ENCODE measurements around the gene UNC93B1. TPM values are rescaled to one million over a fixed set of nuclear protein-coding genes. Genes with fewer than 3 reads are reported as not detected.
"Not testable (repeated sequence)": the region's sequence is repeated elsewhere in the genome, so short reads cannot be mapped to it uniquely, and the experiment has no call there.

UNC93B1 gene
- total RNA-seq, 2 experiments from 2014 or later, result 21.3 to 22.0 TPM

- H3K4me3 Mint-ChIP-seq, result no peak overlapping the region
- POLR2A ChIA-PET, result no interaction called here
- H3K27me3 ChIP-seq (ENCODE audit: control insufficient read depth in 1 of 2, insufficient read depth in 2 of 2, low read length in 2 of 2), result no peaks in the 10 kb centered on the region
- no peaks in the 10 kb centered on the region for H3K9me3 ChIP-seq (ENCODE audit: control insufficient read depth in 1 of 2, insufficient read depth in 1 of 2, low read length in 2 of 2)
- ATAC-seq (ENCODE audit: poor library complexity) (no peak), DNase-seq (no peak)
- H3K4me1 Mint-ChIP-seq (ENCODE audit: low read depth), result no peaks in the 10 kb centered on the region
- no peak overlapping the region for H3K4me3 ChIP-seq (ENCODE audit: low read length)
- peaks cover 11% of the 10 kb centered on the region for H3K27me3 Mint-ChIP-seq
- intact Hi-C loops (cut with DNase I, micrococcal nuclease), result no loop called here
- CTCF ChIA-PET, result no interaction called here
- H3K36me3 Mint-ChIP-seq (ENCODE audit: low read depth), result no peaks in the 10 kb centered on the region
- no peak overlapping the region for H3K27ac Mint-ChIP-seq
- no peaks in the 10 kb centered on the region for H3K4me1 ChIP-seq (ENCODE audit: insufficient read depth, low read length)
- H3K36me3 ChIP-seq (ENCODE audit: insufficient read depth, low read length), result no peaks in the 10 kb centered on the region
- no peak overlapping the region for H3K27ac ChIP-seq (ENCODE audit: low read depth in 1 of 2, low read length in 2 of 2)
- H3K9me3 Mint-ChIP-seq, result no peaks in the 10 kb centered on the region
- no peak for TF ChIP-seq CTCF (IDR thresholded peaks at IDR 0.05)
These were observed 19.9 kb downstream of the UNC93B1 start for GRCh38 chr11:67983951-67984350.

- ATAC-seq (ENCODE audit: poor library complexity); H3K36me3 Mint-ChIP-seq (ENCODE audit: low read depth); H3K27me3 ChIP-seq (ENCODE audit: control insufficient read depth in 1 of 2, insufficient read depth in 2 of 2, low read length in 2 of 2); H3K27ac ChIP-seq (ENCODE audit: low read depth in 1 of 2, low read length in 2 of 2); H3K27ac Mint-ChIP-seq; H3K4me3 ChIP-seq (ENCODE audit: low read length); H3K4me3 Mint-ChIP-seq; H3K4me1 ChIP-seq (ENCODE audit: insufficient read depth, low read length); H3K4me1 Mint-ChIP-seq (ENCODE audit: low read depth); H3K9me3 Mint-ChIP-seq; CTCF ChIA-PET; H3K9me3 ChIP-seq (ENCODE audit: control insufficient read depth in 1 of 2, insufficient read depth in 1 of 2, low read length in 2 of 2); H3K36me3 ChIP-seq (ENCODE audit: insufficient read depth, low read length); intact Hi-C loops (cut with DNase I, micrococcal nuclease); DNase-seq: not testable (repeated sequence)
- POLR2A ChIA-PET, result interaction anchor here (0.6 kb wide), 1 partner anchor 424 kb away, joined by 3 read pairs; no protein-coding TSS in a partner anchor
- H3K27me3 Mint-ChIP-seq, result peaks cover 16% of the 10 kb centered on the region
These were observed 21.5 kb downstream of the UNC93B1 start for GRCh38 chr11:67982255-67982857.

GRCh38 chr11:67981226-67981625 lies 22.7 kb downstream of the UNC93B1 start:
- H3K9me3 ChIP-seq (ENCODE audit: control insufficient read depth in 1 of 2, insufficient read depth in 1 of 2, low read length in 2 of 2); H3K36me3 Mint-ChIP-seq (ENCODE audit: low read depth); H3K27ac ChIP-seq (ENCODE audit: low read depth in 1 of 2, low read length in 2 of 2); H3K4me3 Mint-ChIP-seq; H3K4me1 Mint-ChIP-seq (ENCODE audit: low read depth); H3K4me3 ChIP-seq (ENCODE audit: low read length); H3K27me3 ChIP-seq (ENCODE audit: control insufficient read depth in 1 of 2, insufficient read depth in 2 of 2, low read length in 2 of 2); DNase-seq; H3K27ac Mint-ChIP-seq; H3K9me3 Mint-ChIP-seq; H3K4me1 ChIP-seq (ENCODE audit: insufficient read depth, low read length); ATAC-seq (ENCODE audit: poor library complexity); intact Hi-C loops (cut with DNase I, micrococcal nuclease); CTCF ChIA-PET; H3K36me3 ChIP-seq (ENCODE audit: insufficient read depth, low read length): not testable (repeated sequence)
- H3K27me3 Mint-ChIP-seq, result peaks cover 26% of the 10 kb centered on the region
- POLR2A ChIA-PET, result interaction anchor here (0.6 kb wide), 1 partner anchor 234 kb away, joined by 3 read pairs; no protein-coding TSS in a partner anchor

GRCh38 chr11:67978766-67979418 lies 25.0 kb downstream of the UNC93B1 start:
- H3K4me3 Mint-ChIP-seq; H3K4me3 ChIP-seq (ENCODE audit: low read length); H3K27me3 ChIP-seq (ENCODE audit: control insufficient read depth in 1 of 2, insufficient read depth in 2 of 2, low read length in 2 of 2); H3K27ac Mint-ChIP-seq; ATAC-seq (ENCODE audit: poor library complexity); intact Hi-C loops (cut with DNase I, micrococcal nuclease); H3K4me1 ChIP-seq (ENCODE audit: insufficient read depth, low read length); H3K36me3 ChIP-seq (ENCODE audit: insufficient read depth, low read length); DNase-seq; H3K4me1 Mint-ChIP-seq (ENCODE audit: low read depth); H3K36me3 Mint-ChIP-seq (ENCODE audit: low read depth); H3K27ac ChIP-seq (ENCODE audit: low read depth in 1 of 2, low read length in 2 of 2); POLR2A ChIA-PET; H3K9me3 ChIP-seq (ENCODE audit: control insufficient read depth in 1 of 2, insufficient read depth in 1 of 2, low read length in 2 of 2); H3K9me3 Mint-ChIP-seq; CTCF ChIA-PET: not testable (repeated sequence)
- peaks cover 31% of the 10 kb centered on the region for H3K27me3 Mint-ChIP-seq

- DNase-seq; CTCF ChIA-PET; H3K9me3 Mint-ChIP-seq; H3K4me3 ChIP-seq (ENCODE audit: low read length); POLR2A ChIA-PET; H3K4me1 Mint-ChIP-seq (ENCODE audit: low read depth); H3K27ac Mint-ChIP-seq; ATAC-seq (ENCODE audit: poor library complexity); H3K27ac ChIP-seq (ENCODE audit: low read depth in 1 of 2, low read length in 2 of 2); intact Hi-C loops (cut with DNase I, micrococcal nuclease); H3K9me3 ChIP-seq (ENCODE audit: control insufficient read depth in 1 of 2, insufficient read depth in 1 of 2, low read length in 2 of 2); H3K4me3 Mint-ChIP-seq; H3K36me3 Mint-ChIP-seq (ENCODE audit: low read depth); H3K36me3 ChIP-seq (ENCODE audit: insufficient read depth, low read length); H3K4me1 ChIP-seq (ENCODE audit: insufficient read depth, low read length); H3K27me3 ChIP-seq (ENCODE audit: control insufficient read depth in 1 of 2, insufficient read depth in 2 of 2, low read length in 2 of 2): not testable (repeated sequence)
- peaks cover 25% of the 10 kb centered on the region for H3K27me3 Mint-ChIP-seq
These were observed 29.2 kb downstream of the UNC93B1 start for GRCh38 chr11:67974746-67975145.

GRCh38 chr11:67965830-67966348 lies 38.0 kb downstream of the UNC93B1 start:
- H3K36me3 ChIP-seq (ENCODE audit: insufficient read depth, low read length); H3K4me3 ChIP-seq (ENCODE audit: low read length); intact Hi-C loops (cut with DNase I, micrococcal nuclease); ATAC-seq (ENCODE audit: poor library complexity); H3K27ac Mint-ChIP-seq; H3K4me3 Mint-ChIP-seq; H3K27ac ChIP-seq (ENCODE audit: low read depth in 1 of 2, low read length in 2 of 2); CTCF ChIA-PET; H3K27me3 ChIP-seq (ENCODE audit: control insufficient read depth in 1 of 2, insufficient read depth in 2 of 2, low read length in 2 of 2); H3K9me3 ChIP-seq (ENCODE audit: control insufficient read depth in 1 of 2, insufficient read depth in 1 of 2, low read length in 2 of 2); POLR2A ChIA-PET; H3K4me1 ChIP-seq (ENCODE audit: insufficient read depth, low read length); H3K36me3 Mint-ChIP-seq (ENCODE audit: low read depth); H3K9me3 Mint-ChIP-seq; H3K4me1 Mint-ChIP-seq (ENCODE audit: low read depth); DNase-seq: not testable (repeated sequence)
- H3K27me3 Mint-ChIP-seq, result peaks cover 15% of the 10 kb centered on the region
